HG02884 (cell line): ENCODE measurements around the gene ZG16.

Experiments
- ATAC-seq: cut with Tn5 transposase; IDR thresholded peaks from one replicate; pipeline ENCODE4 v1.9.1; 2021; ENCODE audit warnings: mild to moderate bottlenecking, moderate library complexity; ENCODE audit not compliant: unreplicated experiment

Gene ZG16

GRCh38 chr16:29820271-29820701, 42.2 kb downstream of the ZG16 start, which contains the start of gene MVP:
Gene MVP (plus strand): TSS chr16:29820462. CDS start chr16:29830550, 10,088 bp downstream.
- no peak for ATAC-seq

- ATAC-seq, result no peak
Observed at GRCh38 chr16:29820730-29821642, 42.9 kb downstream of the ZG16 start.

GRCh38 chr16:29821643-29822115, 43.6 kb downstream of the ZG16 start:
- ATAC-seq, result no peak

- no peak for ATAC-seq
Observed at GRCh38 chr16:29824589-29825144, 46.6 kb downstream of the ZG16 start.

- ATAC-seq, result no peak
Observed at GRCh38 chr16:29825145-29826044, 47.3 kb downstream of the ZG16 start.

- no peak for ATAC-seq
Observed at GRCh38 chr16:29826342-29826695, 48.3 kb downstream of the ZG16 start.

GRCh38 chr16:29830774-29831173, 52.7 kb downstream of the ZG16 start:
- ATAC-seq, result no peak

- no peak for ATAC-seq
Observed at GRCh38 chr16:29831490-29831889, 53.4 kb downstream of the ZG16 start.
